ENCODE results near the gene GMDS.

Gene GMDS

GRCh38 chr6:2008383-2008976, 236.9 kb downstream of the GMDS start:
- no peaks in the 10 kb centered on the region for H3K4me1 ChIP-seq (ENCODE audit: insufficient read depth, low read length)
- no peaks in the 10 kb centered on the region for H3K36me3 ChIP-seq (ENCODE audit: insufficient read depth, low read length)
- no peak overlapping the region for H3K9ac ChIP-seq (ENCODE audit: low read depth, low read length)
- no peaks in the 10 kb centered on the region for H3K9me3 ChIP-seq (ENCODE audit: control insufficient read depth, insufficient read depth, low read length)

- Histone ChIP-seq H3K4me1 (ENCODE audit: insufficient read depth, low read length) (no peaks in the 10 kb centered on the region), H3K9me3 (ENCODE audit: control insufficient read depth, insufficient read depth, low read length) (no peaks in the 10 kb centered on the region), H3K9ac (ENCODE audit: low read depth, low read length) (no peak overlapping the region), H3K36me3 (ENCODE audit: insufficient read depth, low read length) (no peaks in the 10 kb centered on the region)
Measured at GRCh38 chr6:2007165-2007564, 238.2 kb downstream of the GMDS start.

- Histone ChIP-seq H3K9me3 (ENCODE audit: control insufficient read depth, insufficient read depth, low read length) (no peaks in the 10 kb centered on the region), H3K4me1 (ENCODE audit: insufficient read depth, low read length) (no peaks in the 10 kb centered on the region), H3K36me3 (ENCODE audit: insufficient read depth, low read length) (no peaks in the 10 kb centered on the region), H3K9ac (ENCODE audit: low read depth, low read length) (no peak overlapping the region)
Measured at GRCh38 chr6:2004888-2005287, 240.5 kb downstream of the GMDS start.

GRCh38 chr6:2000962-2001361, 244.4 kb downstream of the GMDS start:
- Histone ChIP-seq H3K9ac (ENCODE audit: low read depth, low read length) (no peak overlapping the region), H3K9me3 (ENCODE audit: control insufficient read depth, insufficient read depth, low read length) (no peaks in the 10 kb centered on the region), H3K4me1 (ENCODE audit: insufficient read depth, low read length) (no peaks in the 10 kb centered on the region), H3K36me3 (ENCODE audit: insufficient read depth, low read length) (no peaks in the 10 kb centered on the region)

- H3K4me1 ChIP-seq (ENCODE audit: insufficient read depth, low read length): no peaks in the 10 kb centered on the region
Measured at GRCh38 chr6:1997702-1998101, 247.7 kb downstream of the GMDS start.

GRCh38 chr6:1995636-1996035, 249.8 kb downstream of the GMDS start:
- Histone ChIP-seq H3K9me3 (ENCODE audit: control insufficient read depth, insufficient read depth, low read length) (no peaks in the 10 kb centered on the region), H3K9ac (ENCODE audit: low read depth, low read length) (no peak overlapping the region), H3K36me3 (ENCODE audit: insufficient read depth, low read length) (no peaks in the 10 kb centered on the region), H3K4me1 (ENCODE audit: insufficient read depth, low read length) (no peaks in the 10 kb centered on the region)

More at GRCh38 chr6:1997702-1998101, 247.7 kb downstream of the GMDS start:
- Histone ChIP-seq H3K9me3 (ENCODE audit: control insufficient read depth, insufficient read depth, low read length) (no peaks in the 10 kb centered on the region), H3K36me3 (ENCODE audit: insufficient read depth, low read length) (no peaks in the 10 kb centered on the region), H3K9ac (ENCODE audit: low read depth, low read length) (no peak overlapping the region)

- Histone ChIP-seq H3K9ac (ENCODE audit: low read depth, low read length) (no peak overlapping the region), H3K9me3 (ENCODE audit: control insufficient read depth, insufficient read depth, low read length) (no peaks in the 10 kb centered on the region), H3K36me3 (ENCODE audit: insufficient read depth, low read length) (no peaks in the 10 kb centered on the region), H3K4me1 (ENCODE audit: insufficient read depth, low read length) (no peaks in the 10 kb centered on the region)
Measured at GRCh38 chr6:1993042-1993441, 252.4 kb downstream of the GMDS start.

- no peaks in the 10 kb centered on the region for H3K9me3 ChIP-seq (ENCODE audit: control insufficient read depth, insufficient read depth, low read length)
- H3K36me3 ChIP-seq (ENCODE audit: insufficient read depth, low read length): no peaks in the 10 kb centered on the region
- no peaks in the 10 kb centered on the region for H3K4me1 ChIP-seq (ENCODE audit: insufficient read depth, low read length)
- no peak overlapping the region for H3K9ac ChIP-seq (ENCODE audit: low read depth, low read length)
Measured at GRCh38 chr6:1991332-1991878, 254.0 kb downstream of the GMDS start.

- H3K4me1 ChIP-seq (ENCODE audit: insufficient read depth, low read length): no peaks in the 10 kb centered on the region
- no peak overlapping the region for H3K9ac ChIP-seq (ENCODE audit: low read depth, low read length)
- no peaks in the 10 kb centered on the region for H3K36me3 ChIP-seq (ENCODE audit: insufficient read depth, low read length)
- no peaks in the 10 kb centered on the region; the same call in 1 of the 2 replicates for H3K9me3 ChIP-seq (ENCODE audit: control insufficient read depth, insufficient read depth, low read length)
Measured at GRCh38 chr6:1988843-1989242, 256.6 kb downstream of the GMDS start.

GRCh38 chr6:1987640-1988039, 257.8 kb downstream of the GMDS start:
- no peak overlapping the region for H3K9ac ChIP-seq (ENCODE audit: low read depth, low read length)
- no peaks in the 10 kb centered on the region for H3K36me3 ChIP-seq (ENCODE audit: insufficient read depth, low read length)
- H3K9me3 ChIP-seq (ENCODE audit: control insufficient read depth, insufficient read depth, low read length): no peaks in the 10 kb centered on the region; the same call in 1 of the 2 replicates
- H3K4me1 ChIP-seq (ENCODE audit: insufficient read depth, low read length): no peaks in the 10 kb centered on the region

- Histone ChIP-seq H3K9me3 (ENCODE audit: control insufficient read depth, insufficient read depth, low read length) (no peaks in the 10 kb centered on the region; the same call in 1 of the 2 replicates), H3K36me3 (ENCODE audit: insufficient read depth, low read length) (no peaks in the 10 kb centered on the region), H3K9ac (ENCODE audit: low read depth, low read length) (no peak overlapping the region), H3K4me1 (ENCODE audit: insufficient read depth, low read length) (no peaks in the 10 kb centered on the region)
Measured at GRCh38 chr6:1986454-1987243, 258.8 kb downstream of the GMDS start.

- Histone ChIP-seq H3K9me3 (ENCODE audit: control insufficient read depth, insufficient read depth, low read length) (no peaks in the 10 kb centered on the region; the same call in 1 of the 2 replicates), H3K4me1 (ENCODE audit: insufficient read depth, low read length) (no peaks in the 10 kb centered on the region), H3K9ac (ENCODE audit: low read depth, low read length) (no peak overlapping the region), H3K36me3 (ENCODE audit: insufficient read depth, low read length) (no peaks in the 10 kb centered on the region)
Measured at GRCh38 chr6:1984346-1984994, 260.9 kb downstream of the GMDS start.

GRCh38 chr6:1983850-1984249, 261.6 kb downstream of the GMDS start:
- no peak overlapping the region for H3K9ac ChIP-seq (ENCODE audit: low read depth, low read length)
- no peaks in the 10 kb centered on the region; the same call in 1 of the 2 replicates for H3K9me3 ChIP-seq (ENCODE audit: control insufficient read depth, insufficient read depth, low read length)
- no peaks in the 10 kb centered on the region for H3K36me3 ChIP-seq (ENCODE audit: insufficient read depth, low read length)
- no peaks in the 10 kb centered on the region for H3K4me1 ChIP-seq (ENCODE audit: insufficient read depth, low read length)

- Histone ChIP-seq H3K9me3 (ENCODE audit: control insufficient read depth, insufficient read depth, low read length) (no peaks in the 10 kb centered on the region), H3K4me1 (ENCODE audit: insufficient read depth, low read length) (no peaks in the 10 kb centered on the region), H3K36me3 (ENCODE audit: insufficient read depth, low read length) (no peaks in the 10 kb centered on the region), H3K9ac (ENCODE audit: low read depth, low read length) (no peak overlapping the region)
Measured at GRCh38 chr6:1972962-1973361, 272.4 kb downstream of the GMDS start.
